Stimulated activated CD4-positive, alpha-beta T cell treated with anti-CD3 and anti-CD28 coated beads, Interleukin-12 subunit alpha, Interleukin-12 subunit beta, amount 100 ng/mL, for 48 hours (primary cell): ENCODE measurements around the gene DENND10.
A peak's percentile ranks its signal among the peaks of the same experiment; 100 is the strongest.

ENCODE experiments used
- DNase-seq, 3 donors: peaks; one replicate each; pipeline ENCODE4 v3.0.0-alpha.2; 2020; ENCODE audit warnings: low read depth in 2 of 3, low spot score in 1 of 3

Gene DENND10, protein sequence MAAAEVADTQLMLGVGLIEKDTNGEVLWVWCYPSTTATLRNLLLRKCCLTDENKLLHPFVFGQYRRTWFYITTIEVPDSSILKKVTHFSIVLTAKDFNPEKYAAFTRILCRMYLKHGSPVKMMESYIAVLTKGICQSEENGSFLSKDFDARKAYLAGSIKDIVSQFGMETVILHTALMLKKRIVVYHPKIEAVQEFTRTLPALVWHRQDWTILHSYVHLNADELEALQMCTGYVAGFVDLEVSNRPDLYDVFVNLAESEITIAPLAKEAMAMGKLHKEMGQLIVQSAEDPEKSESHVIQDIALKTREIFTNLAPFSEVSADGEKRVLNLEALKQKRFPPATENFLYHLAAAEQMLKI

DNA sequence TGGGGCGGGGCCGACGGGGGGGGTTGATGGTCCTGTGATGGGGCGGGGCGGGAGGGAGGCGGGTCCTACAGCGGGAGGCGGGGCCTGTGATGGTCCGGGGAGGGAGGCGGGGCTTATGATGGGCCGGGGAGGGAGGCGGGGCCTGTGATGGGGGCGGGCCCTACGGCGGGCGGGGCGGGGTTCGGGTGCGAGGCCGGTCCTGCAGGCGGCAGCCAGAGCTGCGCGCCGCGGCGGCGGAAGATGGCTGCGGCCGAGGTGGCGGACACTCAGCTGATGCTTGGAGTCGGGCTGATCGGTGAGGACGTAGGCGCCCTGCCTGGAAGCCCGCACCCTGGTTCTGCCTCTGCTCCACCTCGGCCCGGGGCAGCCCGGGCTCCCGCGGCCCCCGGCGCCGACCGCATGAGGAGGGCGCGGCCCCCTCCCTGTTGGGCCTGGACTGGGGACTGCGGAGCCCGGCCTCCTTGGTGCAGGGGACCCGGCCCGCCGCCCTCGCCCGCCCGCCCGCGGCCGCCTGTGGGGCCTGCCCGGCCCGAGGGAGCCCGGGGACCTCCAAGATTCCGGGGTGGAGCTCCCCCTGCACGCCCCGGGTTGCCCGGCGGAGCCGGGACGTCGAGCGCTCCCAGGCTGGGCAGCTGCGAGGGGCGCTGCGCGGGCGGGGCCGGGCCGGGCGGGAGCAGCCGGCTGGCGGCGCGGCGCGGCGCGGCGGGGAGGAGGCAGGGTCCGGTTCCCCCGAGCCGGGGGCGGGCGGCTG is at the start of gene DENND10:
Gene DENND10, plus strand, starts transcription at position 211 of the 751 bp plus-strand sequence. Its CDS starts 30 bp downstream, at position 241.
- DNase-seq, result peak; percentile 59 to 78 (median 71)

DNA sequence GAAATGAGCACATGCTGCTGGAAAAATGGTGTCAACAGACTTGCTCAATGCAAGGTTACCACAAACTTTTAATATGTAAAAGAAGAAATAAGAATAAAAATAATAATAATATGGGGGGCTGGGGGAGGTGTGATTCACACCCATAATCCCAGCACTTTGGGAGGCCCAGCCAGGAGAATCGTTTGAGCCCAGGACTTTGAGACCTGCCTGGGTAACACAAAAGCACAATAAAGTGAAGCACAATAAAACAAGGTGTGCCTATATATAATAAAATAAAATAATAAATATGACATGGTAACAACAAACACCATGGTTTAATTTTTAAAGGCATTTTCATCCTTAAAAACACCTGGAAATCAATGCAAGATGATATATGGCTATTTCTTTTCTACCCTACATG is 48.4 kb upstream of the DENND10 start:
- DNase-seq, result no peak

DNA sequence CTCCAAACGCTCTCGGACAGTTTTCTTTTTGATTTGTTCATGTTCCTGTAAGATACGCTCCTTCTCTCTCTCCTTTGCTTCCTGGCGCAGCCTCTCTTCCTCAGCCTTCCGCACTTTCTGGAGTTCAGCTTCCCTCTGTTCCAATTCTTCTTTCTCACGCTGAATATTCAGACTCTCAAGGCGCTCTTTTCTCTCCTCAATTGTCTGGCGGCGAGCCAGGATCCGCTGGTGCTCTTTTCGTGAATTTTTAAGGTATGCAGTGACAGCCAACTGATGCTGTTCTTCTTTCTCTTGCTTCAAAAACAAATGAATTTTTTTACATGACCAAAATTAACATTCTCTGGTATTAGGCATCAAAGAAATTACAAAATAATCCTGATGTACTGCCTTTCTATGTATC is 45.9 kb upstream of the DENND10 start:
- no peak for DNase-seq

DNA sequence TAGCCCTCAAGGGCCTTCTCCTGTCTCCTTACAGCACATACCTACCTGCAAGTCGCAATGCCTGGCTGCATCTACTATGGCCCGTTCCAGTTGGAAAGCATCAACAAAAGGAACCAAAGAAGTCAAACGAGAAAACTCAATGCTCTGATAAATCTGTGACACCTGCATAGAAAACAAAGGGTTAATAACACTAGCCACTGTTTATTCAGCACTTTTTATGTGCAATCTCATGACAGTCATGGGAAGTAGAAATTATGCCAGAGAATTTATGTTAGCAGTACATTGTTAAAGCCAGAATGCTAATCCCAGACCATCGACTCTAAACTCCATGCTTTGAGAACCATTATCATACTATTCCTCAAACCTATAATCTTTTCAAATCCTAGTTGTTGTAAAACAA is 44.4 kb upstream of the DENND10 start:
- DNase-seq, result no peak

DNA sequence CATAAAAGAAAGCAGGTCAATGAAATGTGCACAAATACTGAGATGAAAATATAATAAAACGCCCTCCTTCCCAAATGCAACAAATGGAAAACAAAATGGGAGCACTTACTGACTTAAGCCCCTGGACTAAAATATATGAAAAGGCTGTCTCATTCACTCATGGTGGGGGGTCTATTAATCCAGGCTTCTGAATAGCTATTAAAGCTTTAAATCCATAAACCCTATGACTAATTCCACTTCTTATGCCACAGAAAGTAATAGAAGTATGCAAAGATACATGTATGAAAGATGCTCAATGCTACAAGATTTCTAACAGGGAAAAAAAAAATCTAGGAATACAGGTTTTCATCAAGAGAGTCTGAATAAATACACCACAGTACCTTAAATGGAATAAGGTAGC is 43.8 kb upstream of the DENND10 start:
- DNase-seq, result no peak

DNA sequence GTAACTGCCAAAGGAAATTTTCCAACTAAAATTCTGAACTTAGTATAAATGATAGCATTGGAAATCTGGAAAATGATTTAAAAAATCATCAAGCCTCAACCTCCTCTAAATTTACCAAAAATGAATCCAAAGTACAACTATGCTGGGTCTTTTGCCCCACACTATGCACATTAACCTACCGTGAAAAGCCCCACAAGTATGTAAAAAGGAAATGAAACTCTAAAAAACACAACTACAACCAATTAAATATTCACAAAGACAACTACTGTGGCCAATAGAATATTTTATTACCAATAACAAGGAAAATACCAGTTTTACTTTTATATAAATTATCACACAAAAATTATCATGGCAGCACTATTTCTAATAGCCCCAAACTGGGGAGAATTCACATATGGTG is 42.6 kb upstream of the DENND10 start:
- no peak for DNase-seq

DNA sequence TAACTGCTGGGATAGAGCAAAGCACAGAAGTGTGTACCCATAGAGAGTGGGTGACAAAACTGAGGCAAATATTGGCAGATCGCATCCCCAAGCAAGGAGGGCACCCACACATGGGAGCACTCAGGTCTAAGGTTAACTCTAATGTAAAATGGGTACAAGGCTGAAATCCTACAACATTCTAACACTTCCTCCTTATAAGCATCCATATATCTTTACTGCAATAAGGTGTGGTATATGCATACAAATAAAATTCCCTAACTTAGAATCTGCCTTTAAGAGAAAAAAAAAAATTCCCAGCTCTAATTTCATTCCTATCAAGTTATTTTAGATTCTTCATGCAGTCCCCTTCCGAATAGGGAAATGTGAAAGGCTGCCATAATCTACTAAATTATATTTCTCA is 42.0 kb upstream of the DENND10 start:
- no peak for DNase-seq

DNA sequence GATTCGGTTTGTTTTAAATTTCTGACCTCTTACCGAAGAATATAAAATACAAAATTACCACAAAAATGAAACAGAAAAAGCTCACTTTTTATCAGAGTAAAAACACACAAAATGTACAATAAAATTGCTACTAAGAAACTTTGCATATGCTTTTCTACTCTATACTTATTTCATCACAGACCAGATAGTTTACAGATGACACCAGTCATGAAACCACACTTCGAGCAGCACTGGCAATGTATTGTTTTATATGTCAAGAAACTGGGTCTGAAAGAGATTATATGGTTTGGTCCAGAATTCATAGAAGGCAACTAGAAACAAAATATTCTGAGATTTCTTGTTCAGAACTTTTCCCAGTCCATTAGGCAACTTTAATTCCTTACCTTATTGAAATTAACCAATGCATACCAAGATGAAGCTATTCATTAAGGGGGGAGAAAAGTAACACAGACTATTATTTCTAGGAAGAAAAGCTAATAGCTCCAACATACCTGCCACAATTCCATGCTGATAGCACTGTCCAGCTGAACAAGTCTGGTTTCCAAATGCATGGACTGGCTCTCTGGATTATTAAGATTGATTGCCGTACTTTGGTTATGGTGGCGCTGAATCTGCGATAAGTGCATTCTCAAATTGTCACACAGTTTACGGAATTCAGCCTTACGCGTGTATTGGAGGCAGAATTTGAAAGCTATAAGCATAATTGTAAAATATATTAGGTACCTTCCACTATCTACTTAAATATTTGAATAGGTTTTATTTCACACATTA is 33.3 kb upstream of the DENND10 start:
- DNase-seq, result no peak

DNA sequence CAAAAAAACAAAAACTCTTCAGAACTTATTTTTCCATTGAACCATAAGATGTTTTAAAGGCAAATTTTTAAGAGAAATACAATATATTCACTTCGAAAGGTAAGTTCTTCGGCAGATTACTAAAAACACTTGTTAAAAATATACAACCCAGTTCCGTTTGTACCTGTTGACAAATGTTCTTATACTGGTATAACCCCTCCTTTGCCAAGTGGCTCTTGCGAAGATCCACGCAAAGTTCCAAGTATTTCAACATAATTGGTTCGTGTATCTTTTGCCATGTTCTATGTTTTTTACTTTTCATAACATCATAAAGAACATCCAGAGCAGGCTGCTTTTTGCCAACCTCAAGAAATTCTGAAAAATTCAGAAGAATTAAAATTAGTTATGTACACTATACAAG is 30.3 kb upstream of the DENND10 start:
- no peak for DNase-seq

DNA sequence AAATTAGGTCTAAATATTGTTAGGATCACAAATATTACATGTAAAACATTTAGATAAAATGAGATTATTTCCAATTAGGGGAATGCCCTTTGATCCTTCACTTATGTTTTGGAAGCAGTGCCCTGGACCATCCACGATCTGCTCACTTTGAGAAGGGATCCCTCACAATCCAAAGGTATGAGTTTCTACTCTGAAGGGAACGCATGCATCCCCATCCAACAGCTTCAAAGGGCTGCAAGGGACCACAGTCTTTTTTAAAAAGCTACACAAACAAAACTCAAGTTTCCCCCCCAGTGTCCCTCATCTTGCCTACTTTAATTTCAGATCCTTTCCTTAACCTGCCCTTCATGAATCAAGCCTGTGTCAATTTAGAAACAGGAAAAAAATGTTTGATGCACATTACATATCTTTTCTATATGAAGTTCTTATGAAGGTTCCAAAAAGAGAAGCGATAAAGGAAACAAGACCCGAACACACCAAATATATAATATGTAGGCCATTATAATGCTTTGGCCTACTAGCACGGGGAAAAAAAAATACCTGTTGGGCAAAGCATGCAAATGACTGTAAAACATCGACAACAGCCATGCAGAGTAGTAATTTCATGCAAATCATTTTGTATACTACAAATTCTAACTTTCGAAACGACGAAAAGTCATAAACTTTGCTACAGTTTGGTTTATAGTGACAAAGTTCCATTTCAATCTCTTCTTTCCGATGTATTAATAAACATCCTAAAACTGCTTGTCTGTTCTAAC is 25.3 kb upstream of the DENND10 start:
- no peak for DNase-seq

DNA sequence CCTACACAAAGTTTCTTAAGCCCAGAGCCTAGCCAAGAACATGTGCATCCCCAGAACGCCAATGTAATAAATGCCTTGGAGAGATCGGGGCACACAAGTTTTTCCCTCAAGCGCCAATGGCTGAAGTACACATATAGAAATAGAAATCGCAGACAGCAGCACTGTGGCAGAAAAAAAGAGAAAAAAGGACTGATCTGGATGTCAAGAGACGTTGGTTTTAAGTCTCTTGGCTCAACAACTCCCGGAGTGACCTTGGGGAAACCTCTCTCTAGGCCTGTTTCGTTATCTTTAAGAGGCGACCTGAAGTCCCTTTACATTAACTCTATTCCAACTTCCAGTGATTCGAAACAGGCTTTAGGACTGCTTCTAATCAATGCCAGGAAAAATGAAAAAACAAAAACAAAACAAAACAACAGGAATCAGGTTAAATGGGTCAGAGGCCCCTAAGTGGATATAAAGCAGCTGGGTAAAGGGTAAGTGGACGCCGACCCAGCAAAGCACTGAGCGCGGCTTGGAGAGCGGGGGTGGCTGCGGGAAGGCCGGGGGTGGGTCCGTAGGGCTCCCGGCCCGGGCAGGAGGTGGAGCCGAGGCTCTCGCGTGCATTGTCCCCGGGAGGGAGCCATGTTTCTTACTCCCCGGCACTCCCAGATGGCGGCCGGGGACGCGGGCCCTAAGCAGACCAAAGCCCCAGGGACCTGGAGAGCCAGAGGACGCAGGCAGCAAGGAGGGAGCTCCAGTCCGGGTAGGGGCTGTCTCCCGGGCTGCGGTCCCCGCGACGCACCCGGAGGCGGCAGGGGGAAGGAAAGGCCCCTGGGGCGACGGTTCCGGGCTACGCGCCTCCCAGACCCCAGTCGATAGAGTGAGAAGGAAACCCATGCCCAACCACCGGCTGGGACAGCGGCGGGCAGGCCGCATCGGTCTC is 24.1 kb upstream of the DENND10 start:
- peak; percentile 40 to 69 (median 49) for DNase-seq

DNA sequence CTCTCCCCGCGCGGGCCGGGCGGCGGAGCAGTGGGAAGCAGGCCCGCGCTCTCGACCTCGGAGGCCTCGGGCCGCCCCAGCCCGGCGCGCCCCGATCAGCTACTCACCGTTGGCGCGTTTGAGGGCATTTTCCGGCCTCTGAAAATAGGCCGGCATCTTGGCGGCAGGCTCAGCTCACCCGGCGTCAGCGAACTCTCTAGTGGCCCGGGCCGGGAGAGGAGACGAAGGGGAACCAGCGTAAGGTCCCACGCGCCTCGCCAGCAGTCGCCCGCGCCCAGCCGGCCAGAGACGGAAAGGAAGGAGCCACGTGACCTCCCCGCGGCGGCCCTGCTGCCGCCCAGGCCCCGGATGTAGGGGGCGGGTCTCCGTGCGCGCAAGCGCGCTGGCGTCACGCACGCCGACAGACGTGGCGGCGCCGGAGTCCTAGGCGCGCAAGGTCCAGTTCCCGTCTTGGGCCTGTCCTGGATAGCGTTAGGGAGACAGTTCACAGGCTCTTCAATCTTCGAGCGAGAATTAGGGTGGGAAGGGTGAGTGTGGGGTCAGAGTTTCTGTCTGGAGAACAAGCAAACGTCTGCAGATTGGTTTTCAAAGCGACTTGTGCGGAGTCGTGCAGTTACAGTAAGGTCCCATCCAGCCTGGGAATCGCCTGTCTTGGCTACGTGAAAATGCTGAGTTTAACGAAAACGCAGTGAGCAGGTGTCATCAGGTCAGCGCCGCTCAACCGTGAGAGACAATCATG is 23.2 kb upstream of the DENND10 start, which contains the start of gene EIF3A:
Gene EIF3A, minus strand, starts transcription at position 297 of the 739 bp plus-strand sequence. Its CDS starts 141 bp downstream, at position 156.
- peak; percentile 77 to 90 (median 83) for DNase-seq

DNA sequence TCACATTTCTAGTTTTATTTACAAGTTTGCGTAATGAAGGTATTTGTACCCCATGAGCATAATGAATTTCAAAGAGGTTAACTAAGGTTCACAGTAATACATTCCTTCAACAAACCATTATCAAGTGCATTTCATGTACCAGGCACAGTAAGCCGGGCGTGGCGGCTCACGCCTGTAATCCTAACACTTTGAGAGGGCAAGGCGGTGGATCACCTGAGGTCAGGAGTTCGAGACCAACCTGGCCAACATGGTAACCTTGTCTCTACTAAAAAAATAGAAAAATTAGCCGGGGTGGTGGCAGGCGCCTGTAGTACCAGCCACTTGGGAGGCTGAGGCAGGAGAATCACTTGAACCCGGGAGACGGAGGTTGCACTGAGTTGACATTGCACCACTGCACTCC is 19.0 kb upstream of the DENND10 start:
- DNase-seq, result no peak

DNA sequence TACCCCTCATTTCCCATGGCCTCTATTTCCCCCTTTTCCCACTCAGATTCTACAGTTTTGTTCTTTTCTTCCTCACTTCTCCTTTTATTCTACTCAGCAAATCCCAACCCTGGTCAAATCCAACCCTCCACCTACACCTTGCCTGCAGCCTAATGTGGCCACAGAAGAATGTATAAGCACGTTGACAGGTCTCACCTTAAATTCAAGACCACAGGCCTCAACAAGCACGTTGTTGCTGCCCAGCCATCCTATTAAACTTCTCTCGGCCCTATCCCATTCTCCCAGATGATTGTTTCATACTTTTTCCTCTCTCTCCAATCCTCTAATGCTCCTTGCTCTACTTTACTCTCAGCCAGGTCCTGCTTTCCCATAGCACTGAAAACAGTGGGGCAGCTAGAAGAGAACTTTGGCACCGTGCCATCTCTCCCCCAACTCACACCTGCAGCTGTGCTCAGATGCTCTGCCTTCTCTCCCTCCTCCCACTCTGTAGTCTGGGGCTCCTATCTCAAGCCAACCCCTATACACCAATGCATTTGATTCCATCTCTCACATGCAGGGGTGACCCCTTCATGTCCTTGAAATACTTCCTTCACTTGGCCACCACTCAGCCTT is 16.5 kb upstream of the DENND10 start:
- no peak for DNase-seq

DNA sequence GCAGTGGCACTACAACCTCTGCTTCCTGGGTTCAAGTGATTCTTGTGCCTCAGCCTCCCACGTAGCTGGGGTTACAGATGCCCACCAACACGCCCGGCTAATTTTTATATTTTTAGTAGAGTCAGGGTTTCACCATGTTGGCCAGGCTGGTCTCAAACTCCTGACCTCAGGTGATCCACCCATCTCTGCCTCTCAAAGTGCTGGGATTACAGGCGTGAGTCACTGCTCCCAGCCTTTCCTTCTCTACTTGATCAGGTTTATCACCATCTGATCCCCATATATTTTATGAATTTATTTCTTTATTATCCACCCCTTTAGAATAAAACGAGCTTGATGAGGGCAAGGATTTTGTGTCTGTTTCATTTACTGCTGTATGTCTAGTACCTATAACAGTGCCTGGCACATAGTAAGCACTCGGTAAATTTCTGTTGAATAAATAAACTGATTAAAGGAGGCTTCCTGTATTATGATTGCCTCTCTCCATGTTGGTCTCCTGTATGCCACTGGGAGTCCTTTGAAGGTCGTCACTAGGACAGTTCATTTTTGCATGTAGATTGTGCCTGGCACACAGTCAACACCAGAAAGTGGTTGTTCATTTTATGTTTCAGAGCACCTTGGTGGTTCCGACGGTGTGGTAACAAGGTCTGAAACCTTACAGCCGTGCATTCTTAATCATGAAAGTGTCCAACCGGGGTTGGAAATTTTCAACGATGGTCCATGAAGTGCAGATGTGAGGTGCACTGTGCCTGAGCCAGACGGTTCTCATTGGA is 13.7 kb upstream of the DENND10 start:
- DNase-seq, result peak in 1 of 3 donors; percentile 38

DNA sequence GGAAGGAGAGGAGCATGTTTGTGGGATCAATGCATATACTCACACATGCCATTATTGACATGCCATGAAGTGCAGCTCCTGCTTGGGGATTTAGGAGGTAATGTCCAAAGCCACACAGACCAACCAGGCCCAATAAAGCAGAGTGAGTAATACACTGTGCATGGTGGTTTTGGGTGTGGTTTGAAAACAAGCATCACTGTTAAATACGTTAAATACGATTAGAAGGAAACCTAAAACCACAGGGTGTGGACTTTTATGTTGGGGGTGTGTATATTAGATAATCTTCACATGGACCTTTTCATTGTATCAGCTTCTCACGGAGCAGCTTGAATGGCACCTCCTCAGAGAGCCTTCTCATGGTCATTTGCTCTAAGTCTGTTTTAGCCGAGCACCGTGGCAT is 12.9 kb upstream of the DENND10 start:
- no peak for DNase-seq

DNA sequence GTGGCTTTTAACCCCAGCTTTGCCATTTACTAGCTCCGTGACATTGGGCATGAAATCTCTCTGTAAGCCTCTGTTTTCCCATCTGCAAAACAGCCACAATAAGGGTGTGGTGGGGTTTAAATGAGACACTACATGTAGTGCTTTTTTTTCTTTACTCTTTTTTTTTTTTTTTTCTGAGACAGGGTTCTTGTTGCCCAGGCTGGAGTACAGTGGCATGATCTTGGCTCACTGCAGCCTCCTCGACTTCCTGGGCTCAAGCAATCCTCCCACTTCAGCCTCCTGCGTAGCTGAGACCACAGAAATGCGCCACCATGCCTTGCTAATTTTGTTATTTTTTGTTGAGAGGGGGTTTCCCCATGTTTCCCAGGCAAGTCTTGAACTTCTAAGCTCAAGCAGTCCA is 8.3 kb upstream of the DENND10 start:
- no peak for DNase-seq
